ENCODE data around the gene CC2D1A. TPM values are rescaled to one million over a fixed set of nuclear protein-coding genes. Genes with fewer than 3 reads are reported as not detected.

The CC2D1A gene
- total RNA-seq = 17.5 TPM

- peak; percentile 80 to 88 (median 85) for DNase-seq (ENCODE audit: low read depth in 2 of 3, low spot score in 2 of 3)
Measured at GRCh38 chr19:13905634-13906520, at the start of gene CC2D1A, which contains the start of gene BRME1. Gene CC2D1A, plus strand, starts transcription at chr19:13906201. Its CDS starts 241 bp downstream, at chr19:13906442. Gene BRME1, minus strand, starts transcription at chr19:13906117. Its CDS starts 1,225 bp downstream, at chr19:13904892.

DNA sequence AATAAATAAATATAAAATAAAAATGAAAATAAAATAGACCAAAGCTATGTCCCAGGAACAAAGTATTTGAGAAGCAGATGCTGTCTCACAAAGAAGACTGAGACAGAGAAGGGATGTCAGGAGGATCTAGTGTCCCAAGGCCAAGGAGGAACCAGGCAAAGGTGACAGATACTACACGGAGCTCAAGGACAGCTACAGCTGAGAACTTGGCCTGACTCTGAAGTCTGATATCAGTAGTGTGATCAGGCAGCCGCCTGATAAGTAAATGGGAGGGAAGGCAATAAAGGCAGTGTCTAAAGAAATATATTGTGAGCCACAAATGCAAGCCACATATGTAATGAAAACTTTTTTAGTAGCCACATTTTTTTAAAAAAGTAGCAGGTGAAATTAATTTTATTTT, 49.5 kb upstream of the CC2D1A start:
- DNase-seq (ENCODE audit: low read depth in 2 of 3, low spot score in 2 of 3) = no peak

DNA sequence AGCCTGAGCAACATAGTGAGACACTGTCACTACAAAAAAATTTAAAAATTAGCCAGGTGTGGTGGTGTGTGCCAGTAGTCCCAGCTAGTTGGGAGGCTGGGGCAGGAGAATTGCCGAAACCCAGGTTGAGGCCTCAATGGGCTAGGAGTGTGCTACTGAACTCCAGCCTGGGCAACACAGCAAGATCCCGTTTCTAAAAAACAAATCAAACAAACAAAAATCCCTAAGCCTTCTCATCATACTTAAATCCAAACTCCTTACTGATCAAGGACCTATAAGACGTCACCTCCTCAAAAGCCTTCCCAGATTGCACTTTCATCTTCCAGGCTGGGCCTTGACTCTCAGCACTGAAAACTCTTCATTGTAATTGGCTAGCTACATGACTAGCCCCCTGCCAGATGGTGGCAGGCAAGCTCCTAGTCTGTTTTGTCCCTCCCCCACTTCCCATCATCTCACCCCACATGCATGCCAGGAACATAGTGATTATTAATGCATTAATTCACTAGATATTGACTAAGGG, 46.6 kb upstream of the CC2D1A start:
- peak in 1 of 3 donors; percentile 62 for DNase-seq (ENCODE audit: low read depth in 2 of 3, low spot score in 2 of 3)

DNA sequence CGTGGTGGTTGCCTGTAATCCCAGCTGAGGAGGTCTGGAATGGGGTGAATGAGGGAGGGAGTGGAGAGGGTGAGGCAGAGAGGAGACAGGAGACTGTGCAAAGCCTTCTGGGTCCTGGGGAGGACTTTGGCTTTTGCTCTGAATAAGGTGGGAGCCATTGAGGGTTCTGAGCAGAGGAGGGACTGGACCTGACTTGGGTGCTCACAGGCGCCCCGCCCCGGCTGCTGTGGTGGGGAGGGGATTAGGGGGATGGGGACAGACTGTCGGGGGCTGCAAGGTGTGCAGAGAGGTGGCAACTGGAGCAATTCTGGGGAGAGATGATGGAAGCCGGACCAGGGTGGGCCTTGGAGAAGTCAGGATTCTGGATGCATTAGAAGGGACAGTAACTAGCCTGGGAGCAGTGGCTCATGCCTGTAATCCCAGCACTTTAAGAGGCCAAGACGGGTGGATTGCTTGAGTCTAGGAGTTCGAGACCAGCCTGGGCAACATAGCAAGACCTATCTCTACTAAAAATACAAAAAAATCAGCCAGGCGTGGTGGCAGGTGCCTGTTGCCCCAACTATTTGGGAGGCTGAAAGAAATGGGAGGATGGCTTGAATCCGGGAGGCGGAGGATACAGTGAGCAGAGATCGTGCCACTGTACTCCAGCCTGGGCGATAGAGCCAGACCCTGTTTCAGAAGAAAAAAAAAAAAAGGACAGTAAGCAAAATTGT, 45.2 kb upstream of the CC2D1A start:
- DNase-seq (ENCODE audit: low read depth in 2 of 3, low spot score in 2 of 3) = no peak

DNA sequence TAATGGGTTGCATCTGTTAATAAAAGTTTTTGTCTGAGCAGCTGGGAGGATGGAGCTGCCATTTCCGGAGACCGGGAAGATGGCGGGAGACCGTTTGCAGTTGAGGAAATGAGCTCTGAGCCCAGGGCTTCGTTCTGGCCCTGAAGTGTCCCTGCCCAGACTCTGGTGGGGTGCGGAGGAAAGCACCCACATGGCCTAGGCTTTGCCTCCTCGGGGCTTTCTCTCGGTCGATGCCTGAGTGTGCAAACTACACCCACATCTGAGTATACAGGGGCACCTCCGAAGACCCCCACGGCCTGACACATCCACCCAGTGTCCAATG, 44.6 kb upstream of the CC2D1A start:
- DNase-seq (ENCODE audit: low read depth in 2 of 3, low spot score in 2 of 3) = no peak

DNA sequence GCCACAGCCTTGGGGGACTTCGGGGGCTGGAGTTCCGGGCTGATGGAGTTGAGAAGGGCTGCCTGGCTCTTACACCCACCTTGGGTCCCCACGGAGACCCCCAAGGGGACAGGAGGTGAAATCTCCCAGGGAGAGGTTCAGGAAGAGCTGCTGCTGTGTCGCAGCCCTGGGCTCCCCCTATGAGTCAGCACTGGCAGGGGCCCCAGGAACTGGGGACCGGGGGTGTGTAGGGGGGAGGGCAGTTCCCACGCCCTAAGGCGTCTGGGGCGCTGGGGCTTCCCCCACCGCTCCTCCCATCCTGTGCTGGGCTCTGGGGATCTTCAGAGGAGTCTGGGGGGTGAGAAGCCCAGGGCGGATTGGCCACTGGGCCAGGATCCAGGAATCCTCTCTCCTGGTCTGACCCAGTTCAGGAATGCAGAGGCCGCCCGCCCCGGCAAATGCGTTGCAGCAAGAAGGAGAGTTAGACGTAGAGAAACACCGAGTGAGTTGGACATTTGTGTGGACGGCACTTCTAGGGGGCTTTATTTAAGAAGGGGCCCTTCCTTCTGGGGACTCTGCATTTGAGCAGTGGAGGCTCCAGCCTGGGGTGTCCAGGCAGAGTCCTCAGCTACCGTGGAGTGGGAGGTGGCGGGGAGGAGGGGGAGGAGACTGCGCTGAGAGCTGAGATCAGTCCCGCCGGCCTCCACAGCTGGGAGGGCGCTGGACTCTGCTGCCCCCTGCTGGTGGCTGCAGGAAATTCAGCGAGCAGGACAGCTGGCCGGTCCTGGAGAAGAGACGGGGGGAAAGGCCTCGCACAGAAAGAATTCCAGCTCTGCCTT, 44.1 kb upstream of the CC2D1A start:
- DNase-seq (ENCODE audit: low read depth in 2 of 3, low spot score in 2 of 3) = peak; percentile 84 to 92 (median 91)

DNA sequence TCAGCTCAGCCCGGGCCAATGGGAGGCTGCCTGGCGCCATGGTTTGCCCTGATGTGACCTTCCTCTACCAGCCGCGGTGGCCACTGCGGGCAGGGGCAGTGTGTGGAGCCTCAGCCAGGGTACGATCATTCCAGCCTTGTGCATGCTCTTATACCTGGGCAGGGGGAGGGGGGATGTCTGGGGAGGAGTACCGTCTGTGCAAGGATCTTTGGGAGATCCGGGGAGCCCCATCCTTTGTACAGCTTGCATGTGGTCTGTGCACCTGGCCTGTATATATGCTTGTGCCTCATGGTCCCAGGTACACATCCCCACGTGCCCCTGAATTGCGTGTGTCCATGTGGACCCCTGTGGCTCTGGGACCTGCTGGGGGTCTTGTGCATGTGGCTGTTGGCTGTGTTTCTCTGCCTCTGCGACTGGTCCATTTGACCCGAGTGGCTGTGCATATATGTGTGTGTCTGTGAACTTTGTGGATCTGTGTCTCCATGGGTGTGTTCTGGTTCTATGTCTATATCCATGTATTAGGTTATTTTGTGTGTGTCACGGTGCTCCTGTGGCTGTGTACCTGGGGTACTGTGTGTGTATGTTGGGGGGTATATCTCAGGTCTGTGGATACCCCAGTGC, 41.8 kb upstream of the CC2D1A start:
- peak in 1 of 3 donors; percentile 40 for DNase-seq (ENCODE audit: low read depth in 2 of 3, low spot score in 2 of 3)

DNA sequence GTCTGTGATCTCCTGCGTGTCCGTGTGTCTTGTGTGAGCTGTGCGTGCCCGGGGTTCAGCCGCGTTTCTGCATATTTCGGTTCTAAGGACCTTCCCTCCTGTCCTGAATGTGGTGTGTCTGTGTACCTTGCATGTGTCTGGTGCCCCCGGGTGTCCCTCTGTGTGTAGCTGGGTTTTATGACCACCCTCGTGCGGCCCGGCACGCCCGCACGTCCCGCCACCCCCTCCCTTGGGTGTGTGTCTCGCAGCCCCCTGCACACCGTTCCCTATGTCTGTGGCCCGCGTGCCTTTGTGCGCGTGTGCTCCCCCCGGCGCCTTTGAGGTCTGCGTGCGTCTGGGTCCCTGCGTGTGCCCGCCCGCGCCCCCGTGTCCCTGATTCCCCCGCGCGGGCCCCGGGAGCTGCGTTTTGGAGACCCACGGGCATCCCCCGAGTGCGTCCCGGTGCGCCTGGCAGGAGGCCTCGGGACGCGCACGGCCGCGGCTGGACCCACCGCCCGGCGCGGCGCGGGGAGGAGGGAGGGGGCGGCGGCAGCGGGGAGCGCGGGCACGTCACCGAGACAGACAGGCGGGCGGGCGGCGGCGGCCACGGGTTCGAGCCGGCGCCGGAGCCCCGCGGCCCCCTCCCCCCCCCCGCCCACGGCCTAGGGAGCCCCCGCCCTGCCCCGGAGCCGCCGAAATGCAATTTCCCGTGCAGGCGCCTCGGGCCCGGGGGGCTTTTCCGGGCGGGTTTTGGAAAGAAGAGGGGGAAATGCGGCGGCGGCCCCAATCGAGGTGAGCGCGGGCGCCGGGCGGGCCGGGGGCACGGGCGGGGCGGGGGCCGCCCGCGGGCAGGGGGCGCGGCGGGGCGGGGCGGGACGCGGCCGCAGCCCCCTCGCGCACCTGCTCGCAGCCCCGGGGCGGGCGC, 41.1 kb upstream of the CC2D1A start:
- no peak for DNase-seq (ENCODE audit: low read depth in 2 of 3, low spot score in 2 of 3)

DNA sequence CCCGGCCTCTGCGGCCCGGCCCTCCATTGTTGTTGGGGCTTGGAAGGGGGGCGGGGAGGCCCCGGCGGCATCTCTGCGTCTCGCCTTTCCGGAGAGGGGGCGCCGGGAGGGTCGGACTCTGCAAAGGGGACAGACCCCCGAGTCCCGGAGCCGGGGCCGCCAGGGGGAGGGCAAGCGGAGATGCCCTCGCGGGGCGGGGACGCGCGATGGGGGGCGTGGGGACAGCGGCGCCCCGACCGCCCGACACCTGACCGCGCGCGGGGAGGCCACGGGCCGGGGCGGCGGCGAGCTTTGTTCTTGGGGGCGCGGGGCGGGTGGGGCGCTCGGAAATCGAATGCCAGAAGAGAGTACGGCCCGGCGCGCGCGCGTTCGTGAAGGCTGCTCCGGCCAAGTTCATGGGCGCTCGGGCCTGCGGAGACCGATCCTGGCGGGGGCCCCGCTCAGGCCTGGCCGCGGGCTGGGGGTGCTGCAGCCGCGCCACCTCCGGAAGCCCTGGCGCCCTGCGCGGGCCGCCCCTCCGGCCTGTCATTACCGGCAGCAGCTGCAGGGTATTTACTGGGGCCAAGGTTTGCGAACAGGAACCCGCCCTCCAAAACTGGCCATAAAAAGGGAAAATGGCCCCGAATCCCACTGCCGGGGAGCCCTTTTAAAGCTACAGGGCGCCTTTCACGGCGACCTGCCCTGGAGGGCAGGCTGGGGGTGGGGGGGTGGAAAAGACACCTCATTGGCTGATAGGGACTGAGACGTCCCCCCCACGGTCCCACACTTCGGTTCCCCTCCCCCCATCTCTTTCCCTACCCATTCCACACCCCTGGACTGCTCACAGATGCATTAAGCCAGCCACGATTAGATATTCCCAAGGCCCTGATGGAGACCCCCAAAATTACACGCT, 40.2 kb upstream of the CC2D1A start:
- DNase-seq (ENCODE audit: low read depth in 2 of 3, low spot score in 2 of 3) = peak in 1 of 3 donors; percentile 56

DNA sequence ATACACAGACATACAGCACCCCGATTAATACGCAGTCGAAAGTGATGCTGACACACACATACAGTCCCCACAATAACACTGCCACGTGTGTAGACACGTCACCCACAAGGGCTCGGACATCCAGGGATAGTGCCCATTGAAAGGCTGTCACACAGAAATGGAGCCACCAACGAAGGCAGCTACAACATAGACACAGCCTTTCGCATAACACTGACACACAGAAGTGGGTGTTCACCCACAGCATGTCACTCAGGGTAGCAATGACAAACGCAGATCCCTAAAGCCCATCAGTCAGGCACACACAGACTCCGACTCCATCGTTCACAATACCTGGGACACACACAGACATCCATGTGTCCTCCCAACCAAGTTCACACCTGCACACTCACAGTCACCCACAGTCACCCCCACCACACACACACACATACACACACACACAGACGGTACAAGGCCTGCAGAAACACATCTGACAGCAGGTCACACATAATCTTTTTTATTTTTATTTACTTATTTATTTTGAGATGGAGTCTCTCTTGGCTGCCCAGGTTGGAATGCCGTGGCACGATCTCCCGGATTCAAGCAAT, 39.4 kb upstream of the CC2D1A start:
- DNase-seq (ENCODE audit: low read depth in 2 of 3, low spot score in 2 of 3) = no peak

DNA sequence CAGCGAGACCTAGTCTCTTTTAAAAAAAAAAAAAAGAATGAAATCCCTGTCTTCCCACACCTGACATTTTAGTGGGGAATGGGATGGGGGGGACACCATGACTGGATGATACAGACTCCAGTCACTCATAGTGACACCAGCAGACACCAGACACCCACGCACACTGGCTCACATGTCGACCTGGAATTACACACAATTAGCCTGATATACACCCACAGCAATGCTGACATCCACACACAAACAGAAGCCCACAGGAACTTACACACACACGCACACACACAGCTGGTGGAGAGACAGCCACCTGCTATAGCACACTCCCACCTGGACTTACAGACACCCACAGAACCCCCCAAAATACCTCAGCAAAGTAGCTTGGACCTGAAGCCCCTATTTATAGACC, 37.3 kb upstream of the CC2D1A start:
- DNase-seq (ENCODE audit: low read depth in 2 of 3, low spot score in 2 of 3) = no peak

DNA sequence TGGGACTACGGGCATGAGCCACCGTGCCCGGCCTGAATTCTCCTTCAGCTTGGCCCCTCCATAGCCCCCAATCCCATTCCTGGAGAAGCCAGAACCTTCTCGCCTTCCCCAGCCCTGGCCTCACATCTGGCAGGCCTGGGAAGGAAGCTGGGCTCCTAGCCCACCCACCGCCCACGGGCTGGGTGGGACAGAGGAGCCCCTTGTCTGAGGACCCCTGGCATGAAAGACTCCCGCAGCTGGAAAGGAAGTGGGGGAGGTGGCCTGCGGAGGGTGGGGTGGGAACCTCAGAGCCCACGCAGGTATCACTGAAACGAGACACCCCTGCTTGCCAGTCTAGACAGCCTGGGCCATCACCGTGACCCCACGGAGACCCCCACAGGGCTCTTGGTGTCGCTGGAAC, 36.7 kb upstream of the CC2D1A start:
- no peak for DNase-seq (ENCODE audit: low read depth in 2 of 3, low spot score in 2 of 3)

GRCh38 chr19:13870873-13871272, 35.1 kb upstream of the CC2D1A start:
- DNase-seq (ENCODE audit: low read depth in 2 of 3, low spot score in 2 of 3) = no peak

- no peak for DNase-seq (ENCODE audit: low read depth in 2 of 3, low spot score in 2 of 3)
Measured at GRCh38 chr19:13872339-13872694, 33.7 kb upstream of the CC2D1A start.

DNA sequence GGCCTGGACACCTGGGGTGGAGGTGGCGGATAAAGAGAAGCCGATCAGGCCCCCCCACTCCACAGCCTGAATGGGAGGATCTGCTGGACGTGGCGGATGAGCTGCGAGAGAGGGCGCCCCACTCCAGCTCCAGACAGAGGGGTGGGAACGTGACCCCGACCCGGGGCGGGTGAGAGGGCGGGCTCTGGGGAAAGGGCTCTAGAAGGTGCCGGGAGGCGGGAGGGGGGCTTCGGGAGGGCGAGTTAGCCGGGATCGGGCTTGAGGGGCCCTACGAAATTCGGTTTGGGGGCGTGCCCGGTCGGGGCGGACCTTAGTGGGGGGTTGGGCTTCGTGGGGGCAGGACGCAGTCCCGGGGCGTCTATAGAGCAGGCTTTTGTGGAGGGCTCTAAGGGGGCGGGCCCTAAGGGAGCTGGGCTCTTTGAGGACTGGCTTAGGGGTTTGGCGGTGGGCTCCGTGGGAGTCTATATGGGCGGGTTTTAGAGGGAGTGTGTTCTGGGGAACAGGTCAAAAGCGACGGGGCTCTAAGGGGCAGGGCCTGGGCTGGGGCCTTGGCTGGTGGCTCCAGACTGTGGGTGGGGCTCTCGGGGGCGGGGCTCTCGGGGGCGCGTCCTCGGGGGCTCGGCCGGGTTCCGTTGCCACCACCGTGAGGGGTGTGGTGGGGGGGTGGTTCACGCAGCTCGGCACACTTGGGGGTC, 33.2 kb upstream of the CC2D1A start:
- peak in 2 of 3 donors; percentile 88 to 91 for DNase-seq (ENCODE audit: low read depth in 2 of 3, low spot score in 2 of 3)

DNA sequence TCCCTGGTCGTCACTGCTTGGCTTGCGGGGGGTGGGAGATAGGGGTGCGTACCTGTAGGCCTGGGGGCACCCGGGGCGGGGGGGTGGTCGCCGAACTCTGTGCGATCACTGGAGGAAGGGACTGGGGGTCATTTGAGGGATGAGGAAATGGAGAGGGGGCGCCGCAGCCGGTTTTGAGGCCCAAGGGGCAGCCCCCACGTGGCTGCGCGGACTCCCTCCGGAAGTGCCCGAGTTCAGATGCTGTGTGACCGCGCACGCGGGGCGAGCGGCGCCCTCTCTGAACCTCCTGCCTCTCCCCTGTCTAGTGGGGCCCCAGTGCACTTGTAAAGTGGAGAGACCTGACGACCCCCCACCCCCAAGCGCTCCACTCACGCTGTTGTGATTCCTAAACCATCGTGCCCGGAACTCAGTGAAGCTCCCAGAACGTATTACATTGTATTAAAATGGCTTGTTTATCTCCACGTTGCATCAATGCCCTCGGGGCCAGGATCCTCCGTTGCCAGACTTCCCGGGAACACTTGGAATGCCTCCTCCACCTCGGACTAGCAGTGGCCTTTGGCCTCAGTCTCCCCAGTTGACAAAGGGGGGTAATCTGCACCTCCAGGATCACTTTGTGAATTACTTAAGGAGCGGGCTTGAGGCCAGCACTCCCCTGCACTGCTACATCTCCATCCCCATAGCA, 32.0 kb upstream of the CC2D1A start:
- no peak for DNase-seq (ENCODE audit: low read depth in 2 of 3, low spot score in 2 of 3)

DNA sequence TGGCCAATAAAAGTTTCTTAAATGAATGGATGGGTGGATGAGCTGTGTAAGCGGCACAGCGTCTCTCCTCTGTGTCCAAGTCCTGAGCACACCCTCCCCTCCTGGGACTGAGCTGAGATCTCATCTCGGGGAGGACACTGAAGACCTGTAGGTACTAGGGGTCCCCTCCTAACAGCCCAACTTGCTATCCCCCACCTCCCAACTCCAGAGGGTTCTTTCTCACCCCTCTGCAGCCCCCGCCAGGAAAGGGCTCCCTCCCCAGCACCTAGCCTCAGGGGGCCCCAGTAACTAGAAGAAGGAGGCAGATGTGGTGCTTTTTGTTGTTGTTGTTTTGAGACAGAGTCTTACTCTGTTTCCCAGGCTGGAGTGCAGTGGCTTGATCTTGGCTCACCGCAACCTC, 30.2 kb upstream of the CC2D1A start:
- no peak for DNase-seq (ENCODE audit: low read depth in 2 of 3, low spot score in 2 of 3)

Data from hematopoietic multipotent progenitor cell (in vitro differentiated cells).